Stimulated activated CD8-positive, alpha-beta memory T cell treated with anti-CD3 and anti-CD28 coated beads, Interleukin-12 subunit alpha, Interleukin-12 subunit beta, amount 100 ng/mL, for 24 hours (primary cell): Measurements from ENCODE around the gene UBE2S.
"Not testable (repeated sequence)": the region's sequence is repeated elsewhere in the genome, so short reads cannot be mapped to it uniquely, and the experiment has no call there.

ENCODE experiments used
- DNase-seq: peaks from one replicate; pipeline ENCODE4 v3.0.0-alpha.2; 2020; ENCODE audit errors: extremely low read depth

The UBE2S gene

GRCh38 chr19:55407550-55407799 lies at the start of gene UBE2S:
Gene UBE2S, minus strand, starts transcription at chr19:55407788. Its CDS starts 199 bp downstream, at chr19:55407589.
- DNase-seq = not testable (repeated sequence)

GRCh38 chr19:55456347-55456746 lies 48.8 kb upstream of the UBE2S start:
- no peak for DNase-seq

DNA sequence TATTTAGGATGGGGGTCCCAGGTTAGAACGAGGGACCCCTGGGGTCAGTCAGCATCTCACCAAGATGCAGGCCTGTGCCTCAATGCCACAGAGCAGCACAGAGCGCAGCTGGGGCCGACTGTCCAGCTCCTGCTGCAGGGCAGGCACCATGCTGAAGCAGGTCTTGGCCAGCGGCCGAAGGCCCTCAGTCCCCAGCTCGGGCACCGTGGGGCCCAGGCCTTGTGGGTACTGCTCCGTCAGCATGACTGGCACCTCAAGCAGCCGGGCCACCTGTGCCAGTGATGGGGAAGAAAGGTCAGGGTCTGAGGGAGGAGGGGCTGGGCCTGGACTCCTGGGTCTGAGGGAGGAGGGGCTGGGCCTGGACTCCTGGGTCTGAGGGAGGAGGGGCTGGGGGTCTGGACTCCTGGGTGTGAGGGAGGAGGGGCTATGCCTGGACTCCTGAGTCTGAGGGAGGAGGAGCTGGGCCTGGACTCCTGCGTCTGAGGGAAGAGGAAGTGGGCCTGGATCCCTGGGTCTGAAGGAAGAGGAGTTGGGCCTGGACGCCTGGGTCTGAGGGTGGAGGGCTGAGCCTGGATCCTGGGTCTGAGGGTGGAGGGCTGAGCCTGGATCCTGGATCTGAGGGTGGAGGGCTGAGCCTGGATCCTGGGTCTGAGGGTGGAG lies 48.1 kb upstream of the UBE2S start:
- no peak for DNase-seq

DNA sequence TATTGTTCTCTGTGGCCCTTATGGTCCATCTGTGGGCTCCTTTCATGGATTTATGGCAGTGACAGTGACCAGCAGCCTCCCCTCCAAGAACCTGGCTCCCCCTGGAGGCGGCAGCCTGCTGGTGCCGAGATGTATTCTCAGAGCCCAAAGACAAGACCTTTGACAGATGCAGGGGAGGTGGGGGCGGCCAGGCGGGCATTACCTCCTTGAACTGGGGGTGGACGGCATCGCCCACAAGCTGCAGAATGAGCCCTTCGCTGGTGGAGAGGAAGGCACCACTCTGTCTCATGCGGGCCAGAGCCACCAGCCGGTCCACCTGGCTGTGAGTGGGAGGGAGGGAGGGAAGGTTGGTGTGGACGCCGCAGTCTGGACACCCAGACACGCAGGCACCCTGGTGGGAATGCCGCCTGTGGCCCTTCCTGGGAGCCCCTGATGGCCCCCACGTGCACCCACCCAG lies 47.2 kb upstream of the UBE2S start:
- DNase-seq = no peak

- no peak for DNase-seq
Measured at GRCh38 chr19:55453511-55454260, 46.1 kb upstream of the UBE2S start.

- no peak for DNase-seq
Measured at GRCh38 chr19:55452749-55453346, 45.3 kb upstream of the UBE2S start.

GRCh38 chr19:55451965-55452748 lies 44.6 kb upstream of the UBE2S start:
- DNase-seq = no peak

- no peak for DNase-seq
Measured at GRCh38 chr19:55451163-55451964, 43.8 kb upstream of the UBE2S start.

DNA sequence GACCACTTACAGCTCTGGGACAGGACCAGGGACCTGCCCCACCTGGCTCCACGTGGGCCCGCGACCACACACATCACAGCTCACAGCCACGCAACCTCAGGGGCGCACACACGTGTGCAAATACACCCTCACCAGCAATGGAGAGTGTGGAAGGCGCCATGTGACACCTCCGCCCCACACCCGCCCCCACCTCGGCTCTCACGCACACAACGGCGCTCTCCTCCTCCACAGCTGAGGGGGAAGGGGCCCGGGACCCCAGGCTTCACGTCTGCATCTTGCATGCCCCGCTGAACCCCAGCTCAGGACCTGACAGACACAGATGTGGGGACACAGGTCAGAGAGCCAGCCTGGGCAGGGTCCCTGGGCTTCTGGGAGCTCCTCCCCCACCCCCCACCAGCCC lies 41.9 kb upstream of the UBE2S start:
- DNase-seq = no peak

GRCh38 chr19:55448175-55448490 lies 40.5 kb upstream of the UBE2S start:
- not testable (repeated sequence) for DNase-seq

- no peak for DNase-seq
Measured at GRCh38 chr19:55447421-55448174, 40.0 kb upstream of the UBE2S start.

DNA sequence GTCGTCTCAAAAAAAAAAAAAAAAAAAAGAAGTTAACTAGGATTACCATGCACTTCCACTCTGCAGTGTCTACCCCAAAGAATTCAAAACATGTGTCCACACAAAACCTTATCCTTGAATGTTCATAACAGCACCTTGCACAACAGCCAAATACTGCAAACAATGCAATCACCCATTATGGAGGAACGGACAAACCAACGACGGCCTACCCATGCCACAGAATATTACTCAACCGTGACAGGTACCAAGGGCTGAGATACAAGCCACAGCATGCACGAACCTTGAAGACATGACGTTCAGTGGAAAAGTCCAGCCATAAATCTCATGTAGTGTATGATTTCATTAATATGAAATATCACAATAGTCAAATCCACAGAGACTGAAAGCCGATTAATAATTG lies 38.5 kb upstream of the UBE2S start:
- no peak for DNase-seq

DNA sequence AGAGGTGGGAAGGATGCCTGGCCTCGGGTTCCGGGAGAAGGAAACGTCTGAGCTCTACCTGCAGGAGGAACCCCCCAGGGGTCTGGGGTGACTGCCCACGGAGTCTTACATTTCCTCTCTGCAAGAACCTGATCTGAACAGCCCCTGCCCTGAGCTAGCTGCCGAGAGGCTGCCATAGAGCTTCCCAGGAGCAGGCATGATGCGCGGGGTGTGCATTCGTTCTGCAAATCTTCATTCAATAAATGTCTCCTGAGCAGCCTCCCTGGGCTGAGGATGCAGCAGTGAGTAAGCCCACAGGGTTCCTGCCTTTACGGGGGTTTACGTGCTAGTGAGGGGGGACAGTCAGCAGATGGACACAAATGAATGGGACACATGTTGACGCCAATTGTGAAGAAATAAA lies 37.1 kb upstream of the UBE2S start:
- no peak for DNase-seq

GRCh38 chr19:55443824-55444480 lies 36.4 kb upstream of the UBE2S start:
- no peak for DNase-seq

- no peak for DNase-seq
Measured at GRCh38 chr19:55443045-55443823, 35.6 kb upstream of the UBE2S start, which contains the start of gene SHISA7. Gene SHISA7, minus strand, starts transcription at chr19:55443300. Its CDS starts 437 bp downstream, at chr19:55442863.

- no peak for DNase-seq
Measured at GRCh38 chr19:55442372-55442961, 34.9 kb upstream of the UBE2S start.

DNA sequence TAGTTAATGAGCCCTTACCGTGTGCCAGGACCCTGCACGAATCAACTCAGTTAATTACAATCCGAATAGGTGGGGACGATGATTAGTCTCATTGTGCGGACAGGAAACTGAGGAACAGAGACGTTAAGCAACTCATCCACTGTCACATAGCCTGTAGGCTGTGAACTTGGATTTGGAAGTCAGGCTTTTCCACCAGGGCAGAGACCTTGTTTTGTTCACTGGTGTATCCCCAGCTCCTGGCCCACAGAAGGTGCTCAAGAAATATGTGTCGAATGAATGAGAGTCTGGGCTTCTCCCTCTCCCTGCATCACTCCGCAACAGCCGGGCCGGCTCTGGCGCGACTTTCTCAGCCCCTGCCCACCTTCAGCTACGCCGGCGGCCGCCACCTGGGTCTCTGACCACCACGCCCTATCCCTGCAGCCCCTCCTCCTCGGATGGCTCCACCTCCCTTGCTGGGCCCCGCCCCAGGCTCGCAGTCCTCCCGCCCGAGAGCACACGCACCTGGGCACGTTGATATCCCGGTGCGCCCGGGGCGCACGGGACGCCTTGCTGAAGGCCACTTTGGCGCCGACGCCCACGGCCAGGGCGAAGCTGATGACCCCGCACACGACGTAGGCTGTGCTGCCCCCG lies 34.2 kb upstream of the UBE2S start:
- DNase-seq = no peak

- no peak for DNase-seq
Measured at GRCh38 chr19:55441319-55441691, 33.7 kb upstream of the UBE2S start.
